ELF-1 (cell line): Measurements from ENCODE around the gene HOXC13.

Experiments
- DNase-seq: peaks from one replicate; pipeline ENCODE4 v3.0.0-alpha.2; 2016; ENCODE audit warnings: low read depth, low spot score

HOXC13 gene

GRCh38 chr12:53939141-53940108, 794 bp downstream of the HOXC13 start:
- peak; percentile 65 for DNase-seq

- DNase-seq, result no peak
These were observed 1.9 kb downstream of the HOXC13 start for GRCh38 chr12:53940443-53941014.

GRCh38 chr12:53941187-53941586, 2.6 kb downstream of the HOXC13 start:
- no peak for DNase-seq

GRCh38 chr12:53941750-53942149, 3.1 kb downstream of the HOXC13 start:
- DNase-seq, result no peak

- DNase-seq, result no peak
These were observed 3.9 kb downstream of the HOXC13 start for GRCh38 chr12:53942467-53942997.

GRCh38 chr12:53944209-53944608, 5.6 kb downstream of the HOXC13 start:
- DNase-seq, result no peak

GRCh38 chr12:53944907-53945847, 6.5 kb downstream of the HOXC13 start:
- no peak for DNase-seq

GRCh38 chr12:53947743-53948142, 9.1 kb downstream of the HOXC13 start:
- no peak for DNase-seq

- DNase-seq, result no peak
These were observed 10.3 kb downstream of the HOXC13 start for GRCh38 chr12:53948650-53949593.

GRCh38 chr12:53949631-53950436, 11.2 kb downstream of the HOXC13 start:
- DNase-seq, result no peak

- DNase-seq, result no peak
These were observed 11.8 kb downstream of the HOXC13 start for GRCh38 chr12:53950437-53950773.

- DNase-seq, result no peak
These were observed 12.4 kb downstream of the HOXC13 start for GRCh38 chr12:53950789-53951576.

- DNase-seq, result no peak
These were observed 13.1 kb downstream of the HOXC13 start for GRCh38 chr12:53951577-53952334.

GRCh38 chr12:53952335-53952694, 13.7 kb downstream of the HOXC13 start:
- DNase-seq, result no peak

- peak; percentile 86 for DNase-seq
These were observed 14.5 kb downstream of the HOXC13 start for GRCh38 chr12:53952871-53953734.

- no peak for DNase-seq
These were observed 15.4 kb downstream of the HOXC13 start for GRCh38 chr12:53953831-53954693.
